ENCODE data around the gene OR6T1.

DNA sequence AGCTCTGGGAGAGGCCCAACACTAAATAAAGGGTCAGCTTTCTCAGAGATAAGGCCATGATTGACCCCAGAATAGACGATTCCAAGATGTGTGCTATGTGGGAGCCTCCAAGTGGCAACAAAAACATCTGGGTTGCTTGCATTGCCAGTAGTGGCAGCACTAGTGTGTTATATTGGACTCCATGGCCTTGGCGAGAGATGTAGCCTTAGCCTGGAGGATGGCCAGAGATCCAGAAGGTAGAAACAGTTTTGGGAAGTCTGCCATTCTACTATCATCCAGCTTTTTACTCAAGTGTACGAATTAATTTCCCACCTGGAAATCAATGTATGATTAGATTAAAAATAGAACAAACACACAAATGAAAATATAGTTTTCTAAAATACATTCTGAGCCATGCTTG, 38.7 kb downstream of the OR6T1 start:
- TF ChIP-seq CTCF (IDR thresholded peaks at IDR 0.05): no peak
- no peak for TF ChIP-seq POLR2A (IDR thresholded peaks at IDR 0.05)
